ENCODE results near the gene HEPN1. TPM values are rescaled to one million over a fixed set of nuclear protein-coding genes. Genes with fewer than 3 reads are reported as not detected.

The HEPN1 gene
- total RNA-seq, 2 experiments from 2014 or later, result not detected

DNA sequence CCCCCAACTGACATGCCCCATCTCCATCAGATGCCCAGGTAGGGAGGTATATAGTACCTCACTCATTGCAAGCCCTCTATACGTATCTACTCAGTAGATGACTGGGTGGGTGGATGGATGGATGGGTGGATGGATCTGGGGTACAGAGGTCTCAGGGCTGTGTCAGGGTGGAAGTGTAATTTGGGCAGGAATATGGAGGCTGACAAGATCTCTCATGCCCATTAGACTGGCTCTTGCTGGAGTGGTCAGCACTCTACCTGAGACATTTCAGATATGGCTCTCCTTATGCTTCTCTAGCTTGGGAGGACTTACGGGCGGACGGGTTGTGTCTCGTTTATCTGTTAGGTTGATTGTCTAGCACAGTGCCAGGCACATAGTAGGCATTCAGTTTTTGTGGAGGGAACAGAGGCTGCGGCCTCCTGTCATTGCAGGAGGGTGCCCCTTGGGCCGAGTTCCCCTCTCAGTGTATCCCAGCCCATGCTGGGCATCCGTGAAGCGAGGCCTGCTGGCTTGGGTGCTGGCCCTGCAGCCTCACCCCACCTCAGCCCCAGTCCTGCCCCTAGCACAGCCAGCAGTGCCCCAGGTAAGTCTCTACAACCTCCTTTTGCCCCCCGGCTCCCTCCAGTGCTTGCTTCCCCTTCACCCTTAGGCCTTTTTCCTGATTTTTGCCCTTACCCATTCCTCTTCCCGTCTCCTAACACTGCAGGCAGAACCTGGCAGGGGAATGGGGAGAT lies 40.1 kb upstream of the HEPN1 start:
- Mint-ChIP-seq H3K36me3 (peaks cover 2% of the 10 kb centered on the region), H3K27me3 (peaks cover 19% of the 10 kb centered on the region), H3K9me3 (no peaks in the 10 kb centered on the region), H3K4me1 (peaks cover 20% of the 10 kb centered on the region), H3K4me3 (peak overlapping the region; percentile 29), H3K27ac (peak overlapping the region; percentile 16)
- DNase-seq, result no peak

- no peak overlapping the region for H3K4me3 Mint-ChIP-seq
- H3K36me3 Mint-ChIP-seq, result peaks cover 2% of the 10 kb centered on the region
- H3K27ac Mint-ChIP-seq, result no peak overlapping the region
- no peak for DNase-seq
- peaks cover 12% of the 10 kb centered on the region for H3K27me3 Mint-ChIP-seq
- H3K4me1 Mint-ChIP-seq, result peaks cover 20% of the 10 kb centered on the region
- no peaks in the 10 kb centered on the region for H3K9me3 Mint-ChIP-seq
These were observed 39.4 kb upstream of the HEPN1 start for GRCh38 chr11:124879493-124880289.

- Mint-ChIP-seq H3K36me3 (peaks cover 2% of the 10 kb centered on the region), H3K27me3 (peaks cover 6% of the 10 kb centered on the region), H3K4me1 (peaks cover 20% of the 10 kb centered on the region), H3K9me3 (no peaks in the 10 kb centered on the region), H3K4me3 (no peak overlapping the region), H3K27ac (no peak overlapping the region)
- DNase-seq, result no peak
These were observed 38.8 kb upstream of the HEPN1 start for GRCh38 chr11:124880290-124880611.

- DNase-seq, result no peak
- no peak overlapping the region for H3K27ac Mint-ChIP-seq
- no peaks in the 10 kb centered on the region for H3K9me3 Mint-ChIP-seq
- peaks cover 20% of the 10 kb centered on the region for H3K4me1 Mint-ChIP-seq
- no peak overlapping the region for H3K4me3 Mint-ChIP-seq
- H3K36me3 Mint-ChIP-seq, result peaks cover 2% of the 10 kb centered on the region
- H3K27me3 Mint-ChIP-seq, result no peaks in the 10 kb centered on the region
These were observed 38.1 kb upstream of the HEPN1 start for GRCh38 chr11:124880958-124881357.

GRCh38 chr11:124882339-124883071 lies 36.5 kb upstream of the HEPN1 start:
- Mint-ChIP-seq H3K9me3 (no peaks in the 10 kb centered on the region), H3K4me3 (no peak overlapping the region), H3K36me3 (peaks cover 2% of the 10 kb centered on the region), H3K4me1 (peaks cover 15% of the 10 kb centered on the region), H3K27me3 (no peaks in the 10 kb centered on the region), H3K27ac (no peak overlapping the region)
- DNase-seq, result no peak

- Mint-ChIP-seq H3K9me3 (no peaks in the 10 kb centered on the region), H3K27ac (no peak overlapping the region), H3K27me3 (no peaks in the 10 kb centered on the region), H3K36me3 (no peaks in the 10 kb centered on the region), H3K4me3 (no peak overlapping the region), H3K4me1 (peaks cover 4% of the 10 kb centered on the region)
- no peak for DNase-seq
These were observed 34.7 kb upstream of the HEPN1 start for GRCh38 chr11:124884340-124884739.

- no peaks in the 10 kb centered on the region for H3K27me3 Mint-ChIP-seq
- peaks cover 3% of the 10 kb centered on the region for H3K4me1 Mint-ChIP-seq
- no peak overlapping the region for H3K27ac Mint-ChIP-seq
- no peaks in the 10 kb centered on the region for H3K9me3 Mint-ChIP-seq
- no peak overlapping the region for H3K4me3 Mint-ChIP-seq
- no peaks in the 10 kb centered on the region for H3K36me3 Mint-ChIP-seq
- no peak for DNase-seq
These were observed 34.1 kb upstream of the HEPN1 start for GRCh38 chr11:124884869-124885479.

DNA sequence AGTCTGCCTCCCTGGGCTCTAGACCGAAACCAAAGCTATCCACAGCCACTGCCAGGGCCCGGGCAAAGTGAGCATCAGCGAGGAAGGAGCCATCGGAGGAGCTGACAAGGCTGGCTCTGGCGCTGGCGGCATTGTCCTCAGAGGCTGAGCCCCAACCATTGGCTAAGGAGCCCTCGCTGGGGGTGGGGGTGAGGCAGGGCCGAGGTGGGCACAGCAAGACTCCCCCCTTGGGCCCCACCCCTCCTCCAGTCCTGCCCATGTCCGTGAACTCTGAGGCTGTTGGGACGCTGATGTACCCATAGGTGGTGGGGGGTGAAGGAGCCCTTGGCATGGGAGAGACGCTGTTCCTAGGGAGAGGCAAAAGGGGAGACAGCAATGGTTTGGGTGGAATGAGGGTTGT lies 32.6 kb upstream of the HEPN1 start:
- Mint-ChIP-seq H3K4me1 (no peaks in the 10 kb centered on the region), H3K36me3 (no peaks in the 10 kb centered on the region), H3K27me3 (no peaks in the 10 kb centered on the region), H3K27ac (peak overlapping the region; percentile 19), H3K4me3 (no peak overlapping the region), H3K9me3 (no peaks in the 10 kb centered on the region)
- DNase-seq, result no peak

- H3K27ac Mint-ChIP-seq, result no peak overlapping the region
- H3K36me3 Mint-ChIP-seq, result no peaks in the 10 kb centered on the region
- H3K27me3 Mint-ChIP-seq, result no peaks in the 10 kb centered on the region
- H3K4me3 Mint-ChIP-seq, result no peak overlapping the region
- no peaks in the 10 kb centered on the region for H3K4me1 Mint-ChIP-seq
- no peak for DNase-seq
- no peaks in the 10 kb centered on the region for H3K9me3 Mint-ChIP-seq
These were observed 31.9 kb upstream of the HEPN1 start for GRCh38 chr11:124886978-124887666.

GRCh38 chr11:124887667-124888013 lies 31.4 kb upstream of the HEPN1 start:
- H3K36me3 Mint-ChIP-seq, result no peaks in the 10 kb centered on the region
- H3K4me1 Mint-ChIP-seq, result no peaks in the 10 kb centered on the region
- no peak overlapping the region for H3K27ac Mint-ChIP-seq
- no peak overlapping the region for H3K4me3 Mint-ChIP-seq
- no peaks in the 10 kb centered on the region for H3K9me3 Mint-ChIP-seq
- DNase-seq, result no peak
- H3K27me3 Mint-ChIP-seq, result no peaks in the 10 kb centered on the region

DNA sequence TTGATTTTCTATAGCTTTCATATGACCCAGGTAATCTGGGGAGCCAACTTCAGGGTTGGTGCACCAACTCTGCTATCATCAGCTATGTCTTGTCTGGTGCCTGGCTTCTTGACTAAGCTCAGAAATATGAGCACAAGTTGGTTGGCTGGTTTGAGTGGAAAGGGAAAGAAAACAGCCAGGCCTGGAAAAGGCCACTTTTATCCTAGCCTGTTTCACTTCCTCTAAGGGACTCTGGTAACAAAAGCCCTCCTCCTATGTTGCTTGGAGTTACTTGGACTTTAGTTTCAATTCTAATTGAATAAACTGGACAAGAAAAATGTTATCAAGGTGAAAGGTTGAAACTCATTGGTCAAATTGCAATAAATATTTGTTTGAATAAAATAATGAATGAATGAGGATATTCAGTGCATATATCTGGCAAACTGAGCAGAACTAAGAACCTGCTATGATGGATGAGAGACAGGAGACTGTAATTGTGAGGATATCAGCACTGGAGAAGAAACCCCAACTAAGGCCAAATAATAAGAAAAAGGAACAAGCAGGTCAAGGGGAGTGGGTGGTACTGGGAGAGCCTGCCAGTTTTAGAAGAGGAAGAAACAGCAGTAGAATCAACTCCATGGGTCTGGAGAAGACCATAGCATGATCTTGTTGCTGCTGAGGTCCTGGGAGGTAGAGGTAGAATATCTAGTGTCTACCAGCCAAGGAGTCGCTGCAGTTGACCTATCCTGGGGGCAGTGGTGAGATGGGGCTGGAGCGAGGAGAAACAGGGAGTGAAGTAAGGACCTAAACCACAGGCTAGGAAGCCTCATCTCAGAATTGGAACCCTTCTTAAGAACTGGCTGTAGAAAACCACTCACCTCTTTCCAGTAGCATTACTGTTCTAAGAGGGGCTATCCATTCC lies 29.6 kb upstream of the HEPN1 start:
- H3K27ac Mint-ChIP-seq, result no peak overlapping the region
- H3K36me3 Mint-ChIP-seq, result no peaks in the 10 kb centered on the region
- no peaks in the 10 kb centered on the region for H3K4me1 Mint-ChIP-seq
- no peaks in the 10 kb centered on the region for H3K27me3 Mint-ChIP-seq
- H3K9me3 Mint-ChIP-seq, result no peaks in the 10 kb centered on the region
- H3K4me3 Mint-ChIP-seq, result no peak overlapping the region
- no peak for DNase-seq

- Mint-ChIP-seq H3K4me3 (no peak overlapping the region), H3K27ac (no peak overlapping the region), H3K4me1 (no peaks in the 10 kb centered on the region), H3K9me3 (no peaks in the 10 kb centered on the region), H3K27me3 (no peaks in the 10 kb centered on the region), H3K36me3 (no peaks in the 10 kb centered on the region)
- DNase-seq, result no peak
These were observed 28.9 kb upstream of the HEPN1 start for GRCh38 chr11:124890151-124890550.

GRCh38 chr11:124890683-124891372 lies 28.2 kb upstream of the HEPN1 start:
- H3K27ac Mint-ChIP-seq, result no peak overlapping the region
- H3K9me3 Mint-ChIP-seq, result no peaks in the 10 kb centered on the region
- no peak for DNase-seq
- H3K36me3 Mint-ChIP-seq, result no peaks in the 10 kb centered on the region
- no peaks in the 10 kb centered on the region for H3K27me3 Mint-ChIP-seq
- H3K4me3 Mint-ChIP-seq, result no peak overlapping the region
- no peaks in the 10 kb centered on the region for H3K4me1 Mint-ChIP-seq

Data from activated naive CD8-positive, alpha-beta T cell treated with anti-CD3 and anti-CD28 coated beads for 36 hours (primary cell).